Cardiac muscle cell (in vitro differentiated cells and primary cell): ENCODE measurements around the gene RELL1. TPM values are rescaled to one million over a fixed set of nuclear protein-coding genes. Genes with fewer than 3 reads are reported as not detected.

Source experiments
- DNase-seq, 2 donors: peaks; one replicate each; pipeline versions ENCODE4 v3.0.0 to v3.0.0-alpha.2; 2010 to 2017; ENCODE audit warnings: low read depth in 1 of 2, low spot score in 1 of 2
- H3K27ac ChIP-seq: fragments of 200-600 bp; sonication (generic); 2 replicates; pipeline ENCODE4 v1.5.1; 2016
- H3K27me3 ChIP-seq: fragments of 200-600 bp; sonication (generic); 2 replicates; pipeline ENCODE4 v1.6.0; 2016; ENCODE audit warnings: control low read depth
- H3K36me3 ChIP-seq: fragments of 200-600 bp; sonication (generic); 2 replicates; pipeline ENCODE4 v1.5.1; 2016; ENCODE audit warnings: control low read depth
- H3K4me1 ChIP-seq: fragments of 200-600 bp; sonication (generic); 2 replicates; pipeline ENCODE4 v1.8.1; 2017; ENCODE audit warnings: low read depth, mild to moderate bottlenecking, mixed run types
- H3K4me3 ChIP-seq: fragments of 200-600 bp; sonication (generic); 2 replicates; pipeline ENCODE4 v1.5.1; 2016; ENCODE audit warnings: mild to moderate bottlenecking
- H3K9me3 ChIP-seq: fragments of 200-600 bp; sonication (generic); 2 replicates; pipeline ENCODE4 v1.5.1; 2017; ENCODE audit warnings: low read depth, mild to moderate bottlenecking, control low read depth
- polyA plus RNA-seq: library from polyadenylated mRNA; unstranded; fragments of >200 nt; fragmentation: Nextera tagmentation; extraction: Ambion mirVana; gene quantifications from 2 replicates; pipeline ENCODE4 v1.2.1, GENCODE V29; 2016
- total RNA-seq: library from RNA; depleted of rRNA; stranded (reverse); fragments of >200 nt; gene quantifications from 2 replicates; pipeline ENCODE4 v1.2.3, GENCODE V29; 2016
- TF ChIP-seq, protein P1 (sequence below): IDR thresholded peaks from 2 replicates; pipeline ENCODE4 v1.5.1; 2012; ENCODE audit warnings: low read depth, mild to moderate bottlenecking, low read length

Gene RELL1
- total and polyA plus RNA-seq, 2 experiments from 2014 or later = 4.4 to 22.2 TPM

- H3K4me3 ChIP-seq = no peak overlapping the region
- TF ChIP-seq, protein P1, sequence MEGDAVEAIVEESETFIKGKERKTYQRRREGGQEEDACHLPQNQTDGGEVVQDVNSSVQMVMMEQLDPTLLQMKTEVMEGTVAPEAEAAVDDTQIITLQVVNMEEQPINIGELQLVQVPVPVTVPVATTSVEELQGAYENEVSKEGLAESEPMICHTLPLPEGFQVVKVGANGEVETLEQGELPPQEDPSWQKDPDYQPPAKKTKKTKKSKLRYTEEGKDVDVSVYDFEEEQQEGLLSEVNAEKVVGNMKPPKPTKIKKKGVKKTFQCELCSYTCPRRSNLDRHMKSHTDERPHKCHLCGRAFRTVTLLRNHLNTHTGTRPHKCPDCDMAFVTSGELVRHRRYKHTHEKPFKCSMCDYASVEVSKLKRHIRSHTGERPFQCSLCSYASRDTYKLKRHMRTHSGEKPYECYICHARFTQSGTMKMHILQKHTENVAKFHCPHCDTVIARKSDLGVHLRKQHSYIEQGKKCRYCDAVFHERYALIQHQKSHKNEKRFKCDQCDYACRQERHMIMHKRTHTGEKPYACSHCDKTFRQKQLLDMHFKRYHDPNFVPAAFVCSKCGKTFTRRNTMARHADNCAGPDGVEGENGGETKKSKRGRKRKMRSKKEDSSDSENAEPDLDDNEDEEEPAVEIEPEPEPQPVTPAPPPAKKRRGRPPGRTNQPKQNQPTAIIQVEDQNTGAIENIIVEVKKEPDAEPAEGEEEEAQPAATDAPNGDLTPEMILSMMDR = no peak
- H3K4me1 ChIP-seq = no peaks in the 10 kb centered on the region
Observed at GRCh38 chr4:37721995-37722638, 35.9 kb upstream of the RELL1 start.

GRCh38 chr4:37719021-37719420 is 32.8 kb upstream of the RELL1 start:
- TF ChIP-seq, protein P1 = no peak
- Histone ChIP-seq H3K9me3 (no peaks in the 10 kb centered on the region), H3K27ac (no peak overlapping the region), H3K36me3 (no peaks in the 10 kb centered on the region), H3K27me3 (no peaks in the 10 kb centered on the region), H3K4me3 (no peak overlapping the region), H3K4me1 (no peaks in the 10 kb centered on the region)
- no peak for DNase-seq

More at GRCh38 chr4:37721995-37722638, 35.9 kb upstream of the RELL1 start:
- DNase-seq = no peak
- Histone ChIP-seq H3K27ac (no peak overlapping the region), H3K9me3 (no peaks in the 10 kb centered on the region), H3K27me3 (no peaks in the 10 kb centered on the region), H3K36me3 (no peaks in the 10 kb centered on the region)

DNA sequence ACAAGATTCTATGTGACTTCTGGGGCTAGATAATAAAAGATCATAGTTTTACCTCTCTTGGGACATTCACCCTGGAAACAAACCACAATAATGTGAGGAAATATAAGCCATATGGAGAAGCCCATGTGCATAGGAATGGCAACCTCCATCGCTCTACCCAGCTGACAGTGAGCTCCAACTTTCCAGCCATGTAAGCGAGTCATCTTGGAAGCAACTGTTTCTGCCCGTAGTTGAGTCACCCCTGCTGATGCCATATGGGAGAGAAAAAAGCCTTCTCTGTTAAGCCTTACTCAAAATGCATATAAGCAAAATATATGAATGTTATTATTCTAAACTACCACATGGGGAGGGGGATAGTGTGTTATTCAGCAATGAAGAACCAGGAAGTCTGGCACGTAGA is 31.4 kb upstream of the RELL1 start:
- TF ChIP-seq, protein P1 = no peak
- no peaks in the 10 kb centered on the region for H3K27me3 ChIP-seq
- DNase-seq = peak in 1 of 2 donors; percentile 63
- no peaks in the 10 kb centered on the region for H3K4me1 ChIP-seq
- H3K27ac ChIP-seq = no peak overlapping the region
- H3K36me3 ChIP-seq = no peaks in the 10 kb centered on the region
- no peaks in the 10 kb centered on the region for H3K9me3 ChIP-seq
- H3K4me3 ChIP-seq = no peak overlapping the region

- Histone ChIP-seq H3K36me3 (no peaks in the 10 kb centered on the region), H3K27ac (no peak overlapping the region), H3K9me3 (no peaks in the 10 kb centered on the region), H3K27me3 (no peaks in the 10 kb centered on the region), H3K4me3 (no peak overlapping the region), H3K4me1 (no peaks in the 10 kb centered on the region)
- TF ChIP-seq, protein P1 = no peak
- DNase-seq = peak in 1 of 2 donors; percentile 64
Observed at GRCh38 chr4:37715889-37716402, 29.8 kb upstream of the RELL1 start.

DNA sequence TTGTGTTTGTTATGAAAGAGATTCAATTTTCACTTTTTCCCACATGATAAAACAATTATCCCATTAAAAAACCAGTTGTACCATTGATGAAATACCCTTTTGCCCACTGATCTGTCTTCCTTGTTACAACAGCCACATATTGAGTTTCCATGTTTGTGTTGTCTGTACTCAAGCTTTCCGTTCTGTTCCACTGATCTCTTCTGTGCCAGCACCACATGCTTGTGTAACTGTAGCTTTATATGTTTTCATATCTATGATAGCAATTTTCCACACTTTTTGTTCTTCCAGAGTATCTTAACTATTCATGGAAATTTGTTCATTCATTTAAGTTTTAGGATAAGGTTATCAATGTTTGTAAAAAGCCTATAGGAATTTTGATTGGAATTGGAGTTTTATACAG is 24.3 kb upstream of the RELL1 start:
- Histone ChIP-seq H3K27me3 (no peaks in the 10 kb centered on the region), H3K4me3 (no peak overlapping the region), H3K4me1 (no peaks in the 10 kb centered on the region), H3K36me3 (no peaks in the 10 kb centered on the region), H3K27ac (no peak overlapping the region), H3K9me3 (no peaks in the 10 kb centered on the region)
- no peak for DNase-seq
- TF ChIP-seq, protein P1 = no peak
